Measurements from ENCODE around the gene MIP.
"Not testable (repeated sequence)": the region's sequence is repeated elsewhere in the genome, so short reads cannot be mapped to it uniquely, and the experiment has no call there.

DNA sequence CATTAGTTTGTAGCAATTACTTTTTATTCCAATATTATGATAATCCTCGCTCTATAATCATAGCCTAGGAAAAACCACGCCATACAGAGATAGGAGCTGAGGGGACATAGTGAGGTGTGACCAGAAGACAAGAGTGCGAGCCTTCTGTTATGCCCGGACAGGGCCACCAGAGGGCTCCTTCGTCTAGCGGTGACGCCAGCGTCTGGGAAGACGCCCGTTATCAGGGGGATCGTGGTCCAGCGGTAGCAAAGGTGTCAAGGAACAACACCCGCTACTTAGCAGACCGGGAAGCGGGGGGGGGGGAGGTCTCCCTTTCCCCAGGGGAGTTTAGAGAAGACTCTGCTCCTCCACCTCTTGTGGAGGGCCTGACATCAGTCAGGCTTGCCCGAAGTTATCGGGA lies 42.2 kb upstream of the MIP start:
- TF ChIP-seq, protein P1, sequence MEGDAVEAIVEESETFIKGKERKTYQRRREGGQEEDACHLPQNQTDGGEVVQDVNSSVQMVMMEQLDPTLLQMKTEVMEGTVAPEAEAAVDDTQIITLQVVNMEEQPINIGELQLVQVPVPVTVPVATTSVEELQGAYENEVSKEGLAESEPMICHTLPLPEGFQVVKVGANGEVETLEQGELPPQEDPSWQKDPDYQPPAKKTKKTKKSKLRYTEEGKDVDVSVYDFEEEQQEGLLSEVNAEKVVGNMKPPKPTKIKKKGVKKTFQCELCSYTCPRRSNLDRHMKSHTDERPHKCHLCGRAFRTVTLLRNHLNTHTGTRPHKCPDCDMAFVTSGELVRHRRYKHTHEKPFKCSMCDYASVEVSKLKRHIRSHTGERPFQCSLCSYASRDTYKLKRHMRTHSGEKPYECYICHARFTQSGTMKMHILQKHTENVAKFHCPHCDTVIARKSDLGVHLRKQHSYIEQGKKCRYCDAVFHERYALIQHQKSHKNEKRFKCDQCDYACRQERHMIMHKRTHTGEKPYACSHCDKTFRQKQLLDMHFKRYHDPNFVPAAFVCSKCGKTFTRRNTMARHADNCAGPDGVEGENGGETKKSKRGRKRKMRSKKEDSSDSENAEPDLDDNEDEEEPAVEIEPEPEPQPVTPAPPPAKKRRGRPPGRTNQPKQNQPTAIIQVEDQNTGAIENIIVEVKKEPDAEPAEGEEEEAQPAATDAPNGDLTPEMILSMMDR (conservative IDR thresholded peaks at IDR 0.05; ENCODE audit: low read depth, low read length), result peak; percentile 40
- TF ChIP-seq EZH2 (IDR thresholded peaks at IDR 0.05; ENCODE audit: borderline replicate concordance, low read depth, low read length, poor library complexity, severe bottlenecking), result not testable (repeated sequence)
